IPS DF 6.9 (cell line): ENCODE data around the gene NCOR1.

Experiments
- DNase-seq: peaks from one replicate; pipeline ENCODE4 v3.0.0-alpha.2; 2013; ENCODE audit warnings: low read depth, low spot score
- H3K27ac ChIP-seq: one replicate; pipeline ENCODE4 v1.5.1; 2013; ENCODE audit warnings: low read length, control low read depth
- H3K27me3 ChIP-seq: 2 replicates; pipeline ENCODE4 v1.6.1; 2013; ENCODE audit warnings: mild to moderate bottlenecking, low read length; ENCODE audit not compliant: control insufficient read depth, insufficient read depth
- H3K36me3 ChIP-seq: 2 replicates; pipeline ENCODE4 v1.6.1; 2013; ENCODE audit warnings: low read length; ENCODE audit not compliant: control insufficient read depth, insufficient read depth
- H3K4me1 ChIP-seq: 2 replicates; pipeline ENCODE4 v1.6.1; 2013; ENCODE audit warnings: low read length; ENCODE audit not compliant: control insufficient read depth, insufficient read depth
- H3K4me3 ChIP-seq: 2 replicates; pipeline ENCODE4 v1.5.1; 2013; ENCODE audit warnings: mild to moderate bottlenecking, low read length
- H3K9me3 ChIP-seq: 2 replicates; pipeline ENCODE4 v1.6.1; 2013; ENCODE audit warnings: low read length, inconsistent platforms; ENCODE audit not compliant: control insufficient read depth, insufficient read depth
- WGBS: extraction: QIAGEN DNeasy Blood & Tissue Kit; methylation state at CpG from one replicate; pipeline ENCODE4 v1.1.7; 2013; ENCODE audit warnings: mixed read lengths, missing lambda C conversion rate; ENCODE audit not compliant: insufficient read length, insufficient coverage; 5-methylcytosine and 5-hydroxymethylcytosine counted together

NCOR1 gene

GRCh38 chr17:16215273-16215964 is at the start of gene NCOR1:
NCOR1 (minus strand) TSS chr17:16215534; CDS start chr17:16194569, 20,965 bp downstream.
- H3K9me3 ChIP-seq, result no peaks in the 10 kb centered on the region
- DNase-seq, result peak; percentile 72
- no CpG with 5 or more reads among the region's 82 CpGs for WGBS

GRCh38 chr17:16262201-16262600 is 46.9 kb upstream of the NCOR1 start:
- Histone ChIP-seq H3K9me3 (no peaks in the 10 kb centered on the region), H3K27me3 (no peaks in the 10 kb centered on the region), H3K27ac (no peak overlapping the region), H3K4me1 (no peaks in the 10 kb centered on the region), H3K36me3 (no peaks in the 10 kb centered on the region), H3K4me3 (no peak overlapping the region)
- no CpG with 5 or more reads among the region's 4 CpGs for WGBS
- no peak for DNase-seq

More at GRCh38 chr17:16215273-16215964, at the start of gene NCOR1:
- H3K36me3 ChIP-seq, result no peaks in the 10 kb centered on the region; the same call in 1 of the 2 replicates
- peak within 1 kb of the TSS; percentile 94 for H3K4me3 ChIP-seq
- H3K4me1 ChIP-seq, result no peaks in the 10 kb centered on the region
- H3K27ac ChIP-seq, result no peak within 1 kb of the TSS
- H3K27me3 ChIP-seq, result no peaks in the 10 kb centered on the region

GRCh38 chr17:16261049-16261448 is 45.7 kb upstream of the NCOR1 start:
- no peaks in the 10 kb centered on the region for H3K4me1 ChIP-seq
- no peak for DNase-seq
- H3K36me3 ChIP-seq, result no peaks in the 10 kb centered on the region
- no peak overlapping the region for H3K27ac ChIP-seq
- no peaks in the 10 kb centered on the region for H3K9me3 ChIP-seq
- H3K4me3 ChIP-seq, result no peak overlapping the region
- WGBS, result no CpG with 5 or more reads among the region's 3 CpGs
- no peaks in the 10 kb centered on the region for H3K27me3 ChIP-seq

GRCh38 chr17:16259926-16260325 is 44.6 kb upstream of the NCOR1 start:
- no CpG with 5 or more reads among the region's 6 CpGs for WGBS
- no peak overlapping the region for H3K27ac ChIP-seq
- H3K4me3 ChIP-seq, result no peak overlapping the region
- no peaks in the 10 kb centered on the region for H3K36me3 ChIP-seq
- no peaks in the 10 kb centered on the region for H3K9me3 ChIP-seq
- no peaks in the 10 kb centered on the region for H3K4me1 ChIP-seq
- no peaks in the 10 kb centered on the region for H3K27me3 ChIP-seq
- no peak for DNase-seq

- DNase-seq, result no peak
- no peaks in the 10 kb centered on the region for H3K36me3 ChIP-seq
- no peak overlapping the region for H3K27ac ChIP-seq
- H3K4me3 ChIP-seq, result no peak overlapping the region
- no peaks in the 10 kb centered on the region for H3K27me3 ChIP-seq
- no peaks in the 10 kb centered on the region for H3K4me1 ChIP-seq
- H3K9me3 ChIP-seq, result no peaks in the 10 kb centered on the region
- WGBS, result no CpG with 5 or more reads among the region's 1 CpG
Observed at GRCh38 chr17:16258901-16259300, 43.6 kb upstream of the NCOR1 start.

- Histone ChIP-seq H3K27me3 (no peaks in the 10 kb centered on the region), H3K4me3 (no peak overlapping the region), H3K27ac (no peak overlapping the region), H3K9me3 (no peaks in the 10 kb centered on the region), H3K36me3 (no peaks in the 10 kb centered on the region), H3K4me1 (no peaks in the 10 kb centered on the region)
- no peak for DNase-seq
- WGBS, result no CpG with 5 or more reads among the region's 4 CpGs
Observed at GRCh38 chr17:16255481-16255921, 40.2 kb upstream of the NCOR1 start.

GRCh38 chr17:16254773-16255400 is 39.6 kb upstream of the NCOR1 start:
- no peak for DNase-seq
- Histone ChIP-seq H3K27me3 (no peaks in the 10 kb centered on the region), H3K27ac (no peak overlapping the region), H3K4me3 (no peak overlapping the region), H3K9me3 (no peaks in the 10 kb centered on the region), H3K4me1 (no peaks in the 10 kb centered on the region), H3K36me3 (no peaks in the 10 kb centered on the region)
- no CpG with 5 or more reads among the region's 9 CpGs for WGBS

- Histone ChIP-seq H3K27me3 (no peaks in the 10 kb centered on the region), H3K36me3 (no peaks in the 10 kb centered on the region), H3K9me3 (no peaks in the 10 kb centered on the region), H3K27ac (no peak overlapping the region), H3K4me3 (no peak overlapping the region), H3K4me1 (no peaks in the 10 kb centered on the region)
- no peak for DNase-seq
- WGBS, result no CpG with 5 or more reads among the region's 1 CpG
Observed at GRCh38 chr17:16251556-16251955, 36.2 kb upstream of the NCOR1 start.

- no peaks in the 10 kb centered on the region for H3K36me3 ChIP-seq
- no peak overlapping the region for H3K4me3 ChIP-seq
- DNase-seq, result no peak
- H3K27me3 ChIP-seq, result no peaks in the 10 kb centered on the region
- WGBS, result no CpG with 5 or more reads among the region's 6 CpGs
- no peaks in the 10 kb centered on the region for H3K4me1 ChIP-seq
- H3K9me3 ChIP-seq, result no peaks in the 10 kb centered on the region
- H3K27ac ChIP-seq, result no peak overlapping the region
Observed at GRCh38 chr17:16251043-16251442, 35.7 kb upstream of the NCOR1 start.

- no peaks in the 10 kb centered on the region for H3K36me3 ChIP-seq
- no peaks in the 10 kb centered on the region for H3K9me3 ChIP-seq
- no CpG with 5 or more reads among the region's 1 CpG for WGBS
- no peak overlapping the region for H3K4me3 ChIP-seq
- no peaks in the 10 kb centered on the region for H3K4me1 ChIP-seq
- H3K27me3 ChIP-seq, result no peaks in the 10 kb centered on the region
- H3K27ac ChIP-seq, result no peak overlapping the region
- no peak for DNase-seq
Observed at GRCh38 chr17:16250635-16251034, 35.3 kb upstream of the NCOR1 start.
